GM21737 (cell line): ENCODE data around the gene LAMC3.
"Not testable (repeated sequence)": the region's sequence is repeated elsewhere in the genome, so short reads cannot be mapped to it uniquely, and the experiment has no call there.

Experiments
- ATAC-seq: cut with Tn5 transposase; IDR thresholded peaks from one replicate; pipeline ENCODE4 v1.9.1; 2021; ENCODE audit warnings: mild to moderate bottlenecking, moderate library complexity; ENCODE audit not compliant: unreplicated experiment

LAMC3 gene

DNA sequence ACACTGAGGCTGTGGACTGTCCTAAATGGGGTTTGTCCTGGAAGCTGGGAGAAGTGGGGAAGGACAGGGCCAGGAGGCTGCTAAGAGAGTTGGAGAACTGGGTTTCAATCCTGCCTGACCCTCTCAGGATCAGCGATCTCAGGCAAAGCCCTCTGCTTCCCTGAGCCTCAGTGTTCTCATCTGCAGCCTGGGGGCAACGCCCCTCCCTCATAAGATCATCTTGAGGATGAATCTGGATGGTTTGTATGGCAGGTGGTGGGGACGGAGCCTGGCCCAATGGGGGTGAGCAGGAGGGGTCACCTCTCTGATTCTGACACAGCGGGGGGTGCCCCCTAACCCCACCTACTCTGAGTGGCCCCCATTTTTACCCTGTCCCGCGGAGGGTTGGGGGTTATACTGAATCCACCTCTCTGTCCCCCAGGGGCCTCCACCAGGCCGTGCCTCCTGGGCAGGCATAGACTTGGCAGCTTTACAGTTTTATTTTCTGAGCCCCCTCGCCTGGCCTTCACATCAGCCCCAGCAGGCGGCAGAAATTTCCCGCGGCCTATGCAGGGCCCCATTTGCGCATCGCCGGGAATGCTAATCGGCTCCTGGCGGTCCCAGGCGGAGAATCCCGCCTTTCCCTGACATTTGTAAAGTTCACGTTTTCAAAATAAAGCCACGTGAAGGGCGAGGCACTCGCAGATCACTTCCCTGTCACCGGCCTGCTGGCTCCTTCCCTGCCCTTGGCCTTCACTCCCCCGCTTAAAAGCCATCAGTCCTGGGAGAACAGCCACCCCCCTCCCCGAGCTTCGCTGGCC is 17.8 kb upstream of the LAMC3 start:
- ATAC-seq, result no peak

DNA sequence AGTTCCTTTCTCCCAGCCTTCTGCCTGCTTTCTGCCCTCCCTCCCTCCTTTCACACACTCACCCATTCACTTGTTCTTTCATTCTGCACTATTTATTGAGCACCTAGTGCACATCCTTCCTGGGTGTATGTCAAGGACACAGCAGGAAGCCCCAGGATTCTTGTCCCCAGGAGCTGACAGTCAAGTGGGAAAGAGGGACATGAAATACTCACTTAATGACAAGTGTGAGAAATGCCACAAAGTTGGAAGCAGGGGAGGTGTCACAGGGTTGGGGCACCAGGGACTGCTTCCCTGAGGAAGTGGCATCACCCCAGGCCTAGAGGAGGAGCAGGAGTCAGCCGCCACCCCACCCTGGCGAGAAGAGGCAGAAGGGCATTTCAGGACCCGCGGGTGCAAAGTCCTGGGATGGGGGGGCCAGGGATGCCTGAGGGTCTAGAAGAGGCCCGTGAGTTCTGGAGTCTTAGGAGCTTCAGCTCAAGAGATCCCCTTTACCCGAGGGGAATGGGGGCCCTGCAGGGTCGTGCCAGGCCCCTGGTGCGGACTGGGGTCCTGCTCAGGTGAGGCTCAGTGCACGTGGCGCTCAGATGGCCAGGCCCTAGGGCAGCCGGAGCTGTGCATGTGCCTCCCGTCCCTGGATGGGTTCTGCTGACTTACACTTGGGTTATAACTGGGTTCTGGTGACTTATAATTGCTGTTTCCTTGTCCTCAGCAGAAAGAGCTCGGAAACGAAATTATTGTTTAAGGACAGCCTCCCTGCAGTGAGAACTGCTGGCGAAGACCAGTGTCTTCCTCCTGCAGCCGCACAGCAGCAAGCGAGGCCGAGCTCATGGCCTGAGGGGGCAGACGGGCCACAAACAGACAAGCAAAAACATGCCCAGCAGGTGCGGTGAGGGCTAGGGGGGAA is 16.9 kb upstream of the LAMC3 start:
- no peak for ATAC-seq

DNA sequence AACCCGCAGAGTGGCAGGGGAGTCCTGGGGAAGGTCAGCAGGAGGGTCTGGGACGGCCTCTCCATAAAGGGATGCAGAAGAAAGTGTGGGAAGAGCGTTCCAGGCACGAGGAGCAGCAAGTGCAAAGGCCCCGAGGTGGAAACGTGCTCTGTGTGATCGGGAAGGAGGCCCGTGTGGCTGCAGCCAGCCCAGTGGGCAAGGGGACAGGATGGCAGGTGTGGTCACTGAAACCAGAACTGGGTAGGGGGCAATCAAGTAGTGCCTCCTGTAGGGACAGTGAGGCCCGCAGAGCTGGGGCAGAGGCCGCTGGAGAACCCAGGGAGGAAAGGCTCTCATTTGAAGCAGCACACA is 16.3 kb upstream of the LAMC3 start:
- no peak for ATAC-seq

DNA sequence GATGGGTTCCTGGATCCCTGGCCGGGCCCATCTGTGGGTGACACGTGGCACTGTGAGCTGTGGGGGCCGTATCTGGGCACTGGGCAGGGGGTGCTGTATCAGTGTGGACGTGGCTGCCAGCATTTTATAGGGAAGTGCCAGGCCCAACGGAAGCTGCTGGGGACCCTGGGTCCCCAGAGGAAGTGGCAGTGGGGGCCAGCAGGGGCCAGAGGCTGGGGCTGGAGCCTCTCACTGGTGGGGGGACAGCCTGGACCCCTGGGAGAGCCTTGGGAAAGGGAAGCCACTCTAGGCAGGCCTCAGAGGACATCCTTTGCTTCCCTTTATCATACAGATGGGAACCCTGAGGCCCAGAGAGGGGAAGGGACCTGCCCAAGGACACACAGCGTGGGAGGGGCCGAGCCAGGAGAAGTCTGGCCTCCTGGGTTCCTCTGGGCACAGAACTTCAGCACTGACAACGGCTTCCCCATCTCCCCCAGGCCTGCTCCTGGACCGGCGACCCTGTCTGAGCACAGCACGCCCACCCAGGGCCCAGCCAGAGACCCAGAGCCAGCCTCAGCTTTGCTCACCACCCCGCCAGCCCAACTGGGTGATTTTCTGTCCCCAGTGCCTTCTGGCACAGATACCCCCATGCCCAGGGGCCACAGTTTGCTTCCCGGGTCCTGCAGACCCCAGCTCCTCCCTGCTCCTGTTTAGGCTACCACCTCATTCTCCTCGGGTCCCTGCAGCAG is 15.5 kb upstream of the LAMC3 start:
- ATAC-seq, result no peak

DNA sequence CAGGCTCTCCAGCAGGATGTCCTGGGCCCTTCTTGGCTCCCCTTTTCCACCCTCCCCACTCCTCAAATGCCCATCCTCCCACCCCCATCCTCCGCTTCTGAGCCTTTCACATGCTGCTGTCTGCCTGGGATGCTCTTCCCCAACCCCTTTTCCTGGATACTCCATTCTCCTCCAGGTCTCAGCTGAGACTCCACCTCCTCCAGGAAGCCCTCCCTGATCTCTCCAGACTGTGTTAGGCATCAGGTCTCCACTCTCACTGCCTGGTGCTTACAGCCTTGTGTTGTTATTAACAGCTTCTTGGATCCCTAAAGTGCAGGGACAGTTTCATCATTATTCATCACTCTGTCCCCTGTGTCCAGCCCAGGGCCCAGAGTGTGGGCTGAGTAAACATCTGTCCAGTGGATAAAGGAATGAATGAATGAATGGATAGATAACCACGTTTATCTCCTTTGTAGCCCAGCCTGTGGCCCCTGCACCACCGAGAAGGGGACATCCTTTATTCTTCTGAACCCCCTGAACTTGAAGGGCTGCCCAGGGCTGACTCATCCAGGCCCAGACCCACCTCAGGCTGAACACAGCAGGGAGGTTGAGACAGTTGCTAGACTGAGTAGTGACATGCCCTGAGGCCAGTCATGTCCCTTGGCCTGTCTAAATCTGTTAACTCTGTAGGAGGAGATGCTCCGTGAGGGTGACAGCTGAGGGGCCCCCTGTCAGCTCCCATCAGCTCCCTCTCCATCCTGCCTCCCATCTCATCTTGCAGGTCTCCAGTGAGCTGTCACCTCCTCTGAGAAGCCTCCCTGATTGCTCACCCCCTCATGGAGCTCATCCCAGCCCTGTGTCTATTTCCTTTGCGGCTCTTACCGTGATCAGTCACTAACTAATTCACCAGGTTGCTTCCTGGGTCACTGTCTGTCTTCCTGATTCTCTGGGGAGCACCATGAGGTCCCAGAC is 14.6 kb upstream of the LAMC3 start:
- ATAC-seq, result no peak

DNA sequence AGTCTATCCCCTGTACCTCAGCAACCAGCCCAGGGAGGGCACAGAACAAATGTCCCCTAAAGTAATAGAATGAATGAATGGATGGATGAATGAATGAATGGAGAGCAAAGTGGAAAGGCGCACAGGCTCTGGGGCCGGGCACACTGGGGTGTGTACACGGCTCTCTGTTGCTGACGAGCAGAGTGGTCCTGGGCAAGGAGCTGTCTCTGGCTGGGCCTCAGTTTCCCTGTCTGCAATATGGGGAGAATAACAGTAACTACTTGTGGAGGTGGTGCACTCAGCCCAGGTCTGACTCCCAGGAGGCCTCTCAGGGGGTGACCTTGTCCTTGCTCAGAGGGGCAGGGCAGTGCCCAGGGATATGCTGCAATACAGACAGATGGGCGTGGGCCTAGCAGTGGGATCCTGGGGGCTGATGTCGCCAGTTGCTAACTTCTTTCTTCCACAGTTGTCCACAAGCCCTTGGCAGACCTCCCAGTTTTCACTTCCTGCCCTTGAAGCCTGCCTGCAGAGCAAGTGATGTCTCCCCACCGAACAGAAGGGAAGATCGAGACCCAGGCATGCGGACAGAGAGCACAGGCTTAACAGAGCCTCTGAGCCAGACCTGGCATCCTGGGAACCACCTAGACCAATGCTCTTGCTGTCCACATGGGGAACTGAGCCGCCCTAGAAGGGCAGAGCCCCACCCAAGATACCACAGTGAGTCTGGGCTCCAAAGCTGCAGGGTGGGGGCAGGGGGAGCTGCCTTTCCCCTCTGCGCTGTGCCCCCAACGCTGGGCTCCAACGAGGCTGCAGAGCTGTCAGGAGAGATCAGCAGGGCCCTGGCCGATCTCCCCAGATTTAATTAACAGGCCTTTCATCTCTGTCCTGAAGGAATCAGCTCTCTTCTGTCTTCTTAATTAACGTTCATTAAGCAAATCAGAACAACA is 13.6 kb upstream of the LAMC3 start:
- ATAC-seq, result no peak

DNA sequence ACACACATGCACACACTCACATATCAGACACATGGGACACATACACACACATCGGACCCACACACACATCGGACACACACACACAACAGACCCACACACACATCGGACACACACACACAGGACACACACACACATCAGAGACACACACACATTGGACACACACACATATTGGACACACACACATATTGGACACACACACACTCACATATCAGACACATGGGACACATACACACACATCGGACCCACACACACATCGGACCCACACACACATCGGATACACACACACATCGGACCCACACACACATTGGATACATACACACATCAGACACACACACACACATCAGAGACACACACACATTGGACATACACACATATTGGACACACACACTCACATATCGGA is 12.8 kb upstream of the LAMC3 start:
- ATAC-seq, result no peak

DNA sequence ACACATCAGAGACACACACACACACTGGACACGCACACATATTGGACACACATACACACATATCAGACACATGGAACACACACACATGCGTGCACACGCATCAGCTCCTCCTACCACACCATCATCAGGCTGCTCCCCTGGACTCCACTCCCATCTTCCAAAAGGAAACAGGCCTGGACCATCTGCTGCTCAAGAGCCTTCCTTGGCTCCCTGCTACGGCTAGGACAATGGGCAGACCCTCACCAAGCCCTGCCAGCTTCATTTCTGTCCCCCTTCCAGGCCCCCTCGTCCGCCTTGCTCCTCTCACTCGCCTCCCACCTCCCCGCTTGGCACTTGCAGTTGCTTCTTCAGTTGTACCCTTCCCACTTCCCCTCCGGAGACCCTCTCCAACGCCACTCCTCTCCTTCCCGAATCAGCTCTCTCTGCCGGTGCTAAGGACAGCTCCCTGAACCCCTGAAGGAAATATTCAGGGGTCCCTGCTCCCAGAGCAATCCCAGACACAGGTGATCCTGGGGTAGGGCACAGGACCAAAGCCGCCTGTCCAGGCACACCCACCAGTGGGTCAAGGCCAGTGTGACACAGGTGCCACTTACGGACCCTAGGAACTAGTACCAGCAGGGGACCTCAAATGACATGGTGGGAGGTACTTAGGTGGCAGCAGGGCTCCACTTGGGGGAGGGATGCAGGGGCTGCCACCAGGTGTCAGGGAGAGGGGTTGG is 12.1 kb upstream of the LAMC3 start:
- no peak for ATAC-seq

DNA sequence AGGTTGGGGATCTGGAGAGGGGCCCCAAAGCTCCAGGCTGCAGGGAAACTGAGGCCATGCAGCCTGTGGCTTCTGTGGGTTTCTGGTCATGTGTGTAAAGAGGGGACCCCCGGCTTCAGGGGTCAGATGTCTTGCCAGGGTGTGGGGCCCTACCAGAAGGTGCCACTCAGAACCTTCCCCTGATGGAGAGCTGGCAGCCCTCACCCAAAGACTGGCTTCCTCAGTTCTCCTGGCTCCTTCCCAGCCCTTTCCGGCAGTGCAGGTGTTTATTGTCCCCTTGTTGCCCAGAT is 11.6 kb upstream of the LAMC3 start:
- no peak for ATAC-seq

DNA sequence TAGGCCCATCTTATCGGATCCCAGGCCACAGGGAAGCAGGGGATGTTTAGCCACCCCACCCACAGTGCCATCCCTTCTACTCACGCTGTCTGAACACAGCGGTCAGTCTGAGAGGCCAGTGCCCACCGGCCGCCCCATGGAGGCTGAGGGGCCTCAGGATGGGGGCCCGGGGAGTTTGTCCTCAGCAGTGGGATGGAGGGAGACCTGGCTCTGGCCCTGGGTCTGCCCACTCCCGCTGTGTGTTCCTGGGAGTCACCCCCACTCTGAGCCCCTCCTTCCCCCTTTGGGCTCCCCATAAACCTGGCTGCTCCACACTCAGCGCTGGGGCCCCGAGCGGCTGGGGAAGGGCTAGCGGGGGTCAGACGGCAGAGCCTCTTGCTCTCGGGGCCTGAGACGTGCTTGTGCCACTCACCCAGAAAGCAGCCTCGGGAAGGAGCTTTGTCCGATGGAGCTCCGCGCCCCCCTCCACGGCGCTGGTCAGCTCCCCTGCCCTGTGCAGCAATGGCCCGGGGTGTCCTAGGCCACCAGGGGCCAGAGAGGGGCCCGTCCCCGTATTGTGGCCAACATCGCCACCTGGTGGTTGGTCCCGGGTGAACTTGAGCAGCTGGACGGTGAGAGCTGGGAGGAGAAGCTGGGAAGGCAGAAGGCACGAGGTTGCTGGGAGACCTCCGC is 10.9 kb upstream of the LAMC3 start:
- ATAC-seq, result no peak

DNA sequence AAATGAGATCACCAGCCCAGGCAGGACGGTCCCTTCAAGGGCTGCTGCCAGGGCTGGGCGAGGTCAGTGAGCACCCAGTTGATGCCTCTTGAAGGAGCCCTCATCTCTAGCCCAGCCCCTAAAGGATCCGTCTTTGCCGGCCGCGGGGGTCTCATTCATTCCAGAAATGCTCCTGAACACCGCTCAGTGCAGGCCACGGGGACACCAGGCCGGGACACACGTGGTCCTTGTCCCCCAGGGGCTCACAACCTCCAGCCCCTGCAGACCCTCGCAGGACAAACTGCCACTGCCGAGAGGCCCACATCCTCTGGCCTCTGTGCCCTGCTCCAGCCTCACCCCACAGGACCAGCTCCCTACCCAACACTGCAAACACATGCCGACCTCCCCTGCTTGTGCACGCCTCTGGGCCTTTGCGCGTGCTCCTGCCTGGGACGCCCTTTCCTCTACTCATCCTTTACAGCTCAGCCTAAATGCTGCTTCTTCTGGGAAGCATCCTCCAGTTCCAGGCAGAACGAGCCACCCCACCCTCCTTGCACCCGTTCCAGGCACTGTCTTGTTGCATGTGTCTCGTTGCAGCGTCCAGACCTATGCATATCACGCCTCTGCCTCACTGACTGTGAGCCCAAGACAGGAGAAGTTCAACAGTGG is 10.3 kb upstream of the LAMC3 start:
- no peak for ATAC-seq

DNA sequence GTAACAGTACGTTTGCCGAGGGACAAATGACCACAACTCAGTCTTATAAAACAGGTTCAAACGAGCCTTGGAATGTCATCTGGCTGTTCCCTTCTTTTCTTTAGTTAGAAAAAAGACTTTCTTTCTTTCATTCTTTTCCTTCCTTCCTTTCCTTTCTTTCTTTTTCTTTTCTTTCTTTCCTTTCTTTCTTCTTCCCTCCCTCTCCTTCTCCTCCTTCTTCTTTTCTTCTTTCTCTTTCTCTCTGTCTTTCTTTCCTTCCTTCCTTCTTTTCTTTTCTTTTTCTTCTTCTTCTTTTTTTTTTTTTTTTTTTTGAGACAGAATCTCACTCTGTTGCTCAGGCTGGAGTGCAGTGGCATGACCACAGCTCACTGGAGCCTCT is 9.7 kb upstream of the LAMC3 start:
- ATAC-seq, result no peak

DNA sequence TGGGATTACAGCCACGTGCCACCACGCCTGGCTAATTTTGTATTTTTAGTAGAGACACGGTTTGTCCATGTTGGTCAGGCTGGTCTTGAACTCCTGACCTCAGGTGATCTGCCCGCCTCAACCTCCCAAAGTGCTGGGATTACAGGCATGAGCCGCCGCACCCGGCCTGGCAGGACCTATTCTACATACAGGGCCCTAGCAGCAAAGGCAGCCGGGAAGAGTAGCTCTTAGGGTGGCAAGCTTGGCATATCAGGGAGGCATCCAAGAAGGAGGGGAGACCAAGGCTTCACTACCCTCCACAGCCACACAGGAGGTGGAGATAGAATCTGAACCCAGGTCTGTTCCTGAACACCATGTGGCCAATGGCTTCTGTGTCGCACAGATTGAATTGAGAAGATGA is 8.4 kb upstream of the LAMC3 start:
- not testable (repeated sequence) for ATAC-seq

DNA sequence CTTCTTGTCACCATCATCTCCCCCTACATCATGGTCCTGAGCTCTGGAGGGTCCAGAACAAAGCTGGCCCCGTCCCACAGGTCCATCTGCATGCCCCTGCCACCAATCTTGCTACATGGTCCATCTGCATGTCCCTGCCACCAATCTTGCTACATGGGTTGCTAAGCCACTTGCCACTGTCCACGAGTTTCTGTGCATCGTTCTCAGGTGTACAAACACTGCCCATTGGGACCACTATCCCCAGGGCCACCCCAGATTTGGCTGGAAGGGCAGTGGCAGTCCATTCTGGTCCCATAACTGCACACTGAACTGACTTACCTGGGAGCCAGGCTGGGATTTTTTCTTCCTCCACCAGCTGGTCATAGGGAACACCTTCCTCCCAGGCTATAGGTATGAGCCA is 8.0 kb upstream of the LAMC3 start:
- ATAC-seq, result no peak

DNA sequence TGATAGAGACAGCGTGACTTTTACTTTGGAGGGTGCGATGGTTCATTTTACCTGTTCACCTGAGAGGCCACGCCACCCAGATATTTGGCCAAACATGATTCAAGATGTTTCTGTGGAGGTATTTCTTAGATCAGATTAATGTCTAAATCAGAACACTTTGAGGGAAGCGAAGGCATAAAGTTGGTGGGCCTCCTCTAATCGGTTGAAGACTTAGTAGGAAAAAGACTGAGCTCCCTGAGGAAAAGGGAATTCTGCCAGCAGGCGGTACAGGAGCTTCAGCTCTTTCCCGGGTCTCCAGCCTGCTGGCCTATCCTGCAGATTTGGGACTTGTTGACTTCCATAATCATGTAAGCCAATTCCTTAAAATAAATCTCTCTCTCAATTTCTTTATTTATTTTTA is 7.0 kb upstream of the LAMC3 start:
- ATAC-seq, result no peak

DNA sequence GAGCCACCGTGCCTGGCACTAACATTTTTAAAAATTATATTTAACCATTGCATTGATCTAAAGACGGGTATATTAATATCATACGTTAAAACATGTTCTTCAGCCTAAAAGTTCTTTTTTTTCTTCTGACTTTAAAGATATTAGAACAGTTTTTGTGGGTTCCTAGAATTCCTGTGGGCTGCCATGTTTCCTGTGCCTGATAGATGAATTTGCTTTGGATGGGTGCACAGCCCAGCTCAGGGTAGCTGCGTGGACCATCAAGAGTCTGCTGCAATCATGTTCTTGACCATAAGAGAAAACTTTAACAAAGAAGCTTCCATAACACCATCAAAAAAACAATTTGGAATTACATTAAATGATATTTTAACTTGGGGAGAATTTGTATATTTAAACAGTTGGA is 2.4 kb upstream of the LAMC3 start:
- ATAC-seq, result no peak

DNA sequence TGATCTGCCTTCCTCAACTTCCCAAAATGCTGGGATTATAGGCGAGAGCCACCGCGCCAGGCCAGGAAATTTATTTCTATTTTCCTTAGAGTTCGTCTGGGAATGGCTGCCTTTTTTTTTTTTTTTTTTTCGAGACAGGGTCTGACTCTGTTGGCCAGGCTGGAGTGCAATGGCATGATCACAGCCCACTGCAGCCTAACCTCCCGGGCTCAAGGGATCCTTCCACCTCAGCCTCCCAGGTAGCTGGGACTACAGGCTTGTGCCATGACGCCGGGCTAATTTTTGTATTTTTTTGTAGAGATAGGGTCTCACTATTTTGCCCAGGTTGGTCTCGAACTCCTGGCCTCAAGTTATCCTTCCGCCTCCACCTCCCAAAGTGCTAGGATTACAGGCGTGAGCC is 888 bp upstream of the LAMC3 start:
- no peak for ATAC-seq

DNA sequence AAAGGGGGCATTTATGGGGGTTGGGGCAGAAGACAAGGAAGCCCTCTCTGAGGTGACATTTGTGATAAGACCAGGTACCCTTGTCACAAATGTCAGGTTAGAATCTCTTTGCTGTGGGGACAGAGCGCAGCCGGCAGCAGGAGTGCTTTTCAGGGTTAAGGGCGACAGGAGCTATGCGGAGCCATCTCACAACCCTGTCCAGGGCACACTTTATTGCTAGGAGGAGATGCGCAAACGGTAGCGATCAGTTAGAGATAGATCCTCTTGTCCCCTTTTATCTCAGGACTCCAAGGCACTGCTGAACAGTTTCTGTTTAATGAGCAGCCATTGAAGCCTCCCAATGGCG is 438 bp upstream of the LAMC3 start:
- no peak for ATAC-seq
